ENCODE results near the gene OTUD4. TPM values are rescaled to one million over a fixed set of nuclear protein-coding genes. Genes with fewer than 3 reads are reported as not detected.
"Not testable (repeated sequence)": the region's sequence is repeated elsewhere in the genome, so short reads cannot be mapped to it uniquely, and the experiment has no call there.

OTUD4 gene
- total RNA-seq, 3 donors from 2014 or later = 94.4 to 113 (median 103) TPM

DNA sequence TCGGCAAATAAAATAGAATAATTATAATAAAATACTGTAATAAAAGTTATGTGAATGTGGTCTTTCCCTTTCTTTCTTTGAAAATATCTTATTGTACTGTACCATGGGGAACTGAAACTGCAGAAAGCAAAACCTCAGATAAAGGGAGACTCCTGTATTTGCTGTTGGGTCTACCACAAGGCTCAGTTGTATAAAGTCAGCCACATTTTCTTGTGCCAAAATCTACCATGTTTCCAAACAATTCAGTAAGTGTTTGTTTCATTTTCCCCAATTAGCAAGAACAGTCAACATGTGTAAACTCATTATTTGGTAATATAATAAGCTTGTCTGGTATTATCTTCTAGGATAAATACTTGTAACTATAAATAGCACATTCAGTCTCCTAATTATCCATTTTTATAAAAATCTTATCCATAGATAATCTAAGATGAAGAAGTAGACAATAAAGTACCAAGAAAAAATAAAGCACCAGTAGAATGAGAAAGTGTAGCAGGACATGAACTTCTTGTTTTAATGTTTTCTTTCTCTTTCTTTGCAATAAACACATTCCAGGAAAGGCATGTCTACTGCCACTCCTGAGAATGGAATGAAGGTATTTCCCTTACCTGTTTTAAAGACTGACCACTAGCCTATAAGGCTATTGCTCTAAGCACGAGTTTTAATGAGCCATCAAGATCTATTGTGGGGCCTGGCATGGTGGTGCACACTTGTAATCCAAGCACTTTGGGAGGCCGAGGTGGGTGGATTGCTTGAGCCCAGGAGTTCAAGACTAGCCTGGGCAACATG lies 15.0 kb upstream of the OTUD4 start:
- Mint-ChIP-seq H3K4me1 (ENCODE audit: low read depth) (no peaks in the 10 kb centered on the region), H3K36me3 (ENCODE audit: insufficient read depth) (no peaks in the 10 kb centered on the region), H3K9me3 (no peaks in the 10 kb centered on the region), H3K27me3 (ENCODE audit: low read depth) (peaks cover 9% of the 10 kb centered on the region), H3K4me3 (no peak overlapping the region)
- DNase-seq (no peak), ATAC-seq (no peak)

DNA sequence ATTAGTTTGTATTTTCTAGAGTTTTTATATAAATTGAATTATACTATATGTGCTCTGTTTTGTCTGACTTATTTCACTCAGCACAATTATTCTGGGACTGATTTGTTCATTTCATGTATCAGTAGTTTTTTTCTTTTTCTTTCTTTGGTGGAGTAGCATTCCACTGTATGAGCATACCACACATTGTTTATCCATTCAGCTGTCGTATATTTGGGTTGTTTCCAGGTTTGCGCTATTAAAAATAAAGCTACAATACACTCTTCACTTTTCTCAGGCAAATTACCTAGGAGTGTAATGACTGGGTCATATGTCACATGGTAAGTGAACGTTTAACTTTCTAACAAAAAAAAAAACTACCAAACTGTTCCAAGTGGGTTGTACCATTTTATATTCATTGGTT lies 9.6 kb upstream of the OTUD4 start:
- H3K4me1 Mint-ChIP-seq (ENCODE audit: low read depth) = no peaks in the 10 kb centered on the region
- ATAC-seq = no peak
- H3K27me3 Mint-ChIP-seq (ENCODE audit: low read depth) = no peaks in the 10 kb centered on the region
- H3K4me3 Mint-ChIP-seq = no peak overlapping the region
- no peaks in the 10 kb centered on the region for H3K9me3 Mint-ChIP-seq
- DNase-seq = no peak
- H3K36me3 Mint-ChIP-seq (ENCODE audit: insufficient read depth) = no peaks in the 10 kb centered on the region

DNA sequence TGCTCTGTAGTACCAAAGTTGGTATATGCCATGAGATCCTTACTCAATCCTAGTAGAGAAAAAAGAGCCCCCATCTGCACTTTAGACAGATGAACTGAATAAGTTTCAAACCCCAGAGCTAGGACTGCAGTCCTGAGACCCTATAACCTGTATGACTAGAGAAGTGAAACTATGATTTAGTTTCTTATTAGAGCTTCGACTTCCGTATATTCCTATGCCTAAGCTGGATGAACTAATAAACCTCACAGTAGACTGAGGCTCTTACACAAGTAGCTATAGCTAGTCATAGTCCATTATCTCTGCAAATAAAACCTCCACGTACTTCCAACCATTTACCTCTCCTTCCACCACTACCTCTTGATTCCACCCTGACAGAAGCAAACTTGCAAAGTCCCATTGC lies 6.3 kb upstream of the OTUD4 start:
- Mint-ChIP-seq H3K36me3 (ENCODE audit: insufficient read depth) (no peaks in the 10 kb centered on the region), H3K27me3 (ENCODE audit: low read depth) (no peaks in the 10 kb centered on the region), H3K4me3 (no peak overlapping the region), H3K9me3 (no peaks in the 10 kb centered on the region), H3K4me1 (ENCODE audit: low read depth) (peaks cover 4% of the 10 kb centered on the region)
- ATAC-seq = no peak
- DNase-seq = no peak

DNA sequence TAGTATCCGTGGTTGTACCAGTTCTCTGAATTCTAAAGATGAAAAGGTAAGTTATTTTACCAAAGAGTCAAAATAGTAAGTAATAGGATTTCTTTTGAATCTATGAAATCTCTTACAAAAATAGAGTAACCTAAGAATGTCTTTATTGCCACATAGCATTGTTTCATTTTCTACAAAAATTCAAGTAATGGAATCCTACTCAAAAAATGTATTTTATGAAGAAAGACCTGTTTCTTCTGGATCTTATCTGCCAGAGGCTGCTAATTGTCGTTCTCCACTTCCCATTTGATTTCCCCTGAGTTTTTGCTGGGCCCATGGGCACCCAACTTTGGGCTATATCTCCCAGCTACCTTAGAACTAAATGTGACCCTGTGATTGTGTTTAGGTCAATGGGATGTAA lies 3.2 kb upstream of the OTUD4 start:
- no peaks in the 10 kb centered on the region for H3K36me3 Mint-ChIP-seq (ENCODE audit: insufficient read depth)
- H3K4me3 Mint-ChIP-seq = no peak overlapping the region
- DNase-seq (no peak), ATAC-seq (no peak)
- no peaks in the 10 kb centered on the region for H3K27me3 Mint-ChIP-seq (ENCODE audit: low read depth)
- H3K9me3 Mint-ChIP-seq = no peaks in the 10 kb centered on the region
- H3K4me1 Mint-ChIP-seq (ENCODE audit: low read depth) = peaks cover 11% of the 10 kb centered on the region

DNA sequence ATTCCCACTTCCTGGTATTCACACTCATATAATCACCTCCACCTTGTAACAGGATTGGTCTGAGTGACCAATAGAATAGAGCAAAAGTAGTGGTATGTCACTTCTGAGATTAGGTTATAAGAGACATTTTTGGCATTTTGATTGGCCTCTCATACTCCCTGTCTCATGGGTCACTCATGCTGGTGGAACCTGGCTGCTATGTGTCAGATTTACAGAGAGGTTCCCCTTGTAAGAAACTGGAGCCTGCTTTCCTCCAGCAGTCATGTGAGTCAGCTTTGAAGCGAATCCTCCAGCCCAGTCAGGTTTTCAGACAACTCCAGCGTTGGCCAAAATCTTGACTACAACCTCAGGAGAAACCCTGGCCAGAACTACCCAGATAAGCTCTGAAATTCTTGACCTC lies 2.6 kb upstream of the OTUD4 start:
- DNase-seq = no peak
- H3K27me3 Mint-ChIP-seq (ENCODE audit: low read depth) = no peaks in the 10 kb centered on the region
- H3K4me3 Mint-ChIP-seq = no peak overlapping the region
- H3K36me3 Mint-ChIP-seq (ENCODE audit: insufficient read depth) = no peaks in the 10 kb centered on the region
- H3K4me1 Mint-ChIP-seq (ENCODE audit: low read depth) = peaks cover 11% of the 10 kb centered on the region
- H3K9me3 Mint-ChIP-seq = no peaks in the 10 kb centered on the region
- ATAC-seq = no peak

DNA sequence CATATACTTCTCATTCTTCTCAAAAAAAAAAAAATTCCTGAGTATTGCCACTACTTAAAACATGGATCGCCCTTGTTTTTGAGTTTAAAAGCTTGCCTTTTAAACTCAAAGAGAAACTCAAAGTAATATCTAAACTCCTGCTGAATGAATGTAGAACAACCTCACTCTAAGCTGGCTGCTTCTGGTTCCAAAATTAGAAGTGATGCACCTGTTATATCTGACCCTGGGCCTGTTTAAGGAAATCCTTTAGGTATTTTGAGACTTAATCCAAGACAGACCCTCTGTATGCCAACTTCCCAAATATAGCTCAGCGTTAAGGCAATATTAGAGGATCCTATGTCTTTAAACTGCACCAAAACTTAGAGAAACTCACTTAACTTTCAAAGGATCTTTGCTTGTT lies 1.8 kb upstream of the OTUD4 start:
- ATAC-seq = no peak

DNA sequence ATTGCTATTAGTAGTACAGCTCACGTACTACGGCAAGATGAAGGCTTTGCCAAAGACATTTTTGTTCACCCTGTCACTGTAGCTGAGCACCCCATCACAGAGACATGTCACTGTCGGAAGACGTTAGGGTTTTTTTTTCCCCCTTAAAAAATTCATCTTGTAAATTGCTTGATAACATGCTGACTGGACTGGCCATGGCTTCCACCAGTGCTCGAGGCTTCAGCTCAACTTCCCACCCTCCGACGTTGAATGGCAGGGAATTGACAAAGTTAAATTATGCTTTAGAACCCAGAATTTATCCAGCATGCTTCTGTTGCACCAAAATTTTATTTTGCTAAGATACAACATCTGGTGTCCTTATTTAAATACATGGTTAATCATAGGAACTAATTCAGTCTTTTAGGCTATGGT lies 707 bp upstream of the OTUD4 start:
- no peak for DNase-seq
- Mint-ChIP-seq H3K9me3 (no peaks in the 10 kb centered on the region), H3K27me3 (ENCODE audit: low read depth) (no peaks in the 10 kb centered on the region), H3K4me1 (ENCODE audit: low read depth) (peaks cover 25% of the 10 kb centered on the region), H3K36me3 (ENCODE audit: insufficient read depth) (peaks cover 4% of the 10 kb centered on the region), H3K4me3 (peak overlapping the region; percentile 87)
- ATAC-seq = no peak

More for the DNA sequence above, 1.8 kb upstream of the OTUD4 start:
- Mint-ChIP-seq H3K4me1 (ENCODE audit: low read depth) (peaks cover 17% of the 10 kb centered on the region), H3K36me3 (ENCODE audit: insufficient read depth) (peaks cover 2% of the 10 kb centered on the region), H3K9me3 (no peaks in the 10 kb centered on the region), H3K27me3 (ENCODE audit: low read depth) (no peaks in the 10 kb centered on the region), H3K4me3 (peak overlapping the region; percentile 44)
- no peak for DNase-seq

DNA sequence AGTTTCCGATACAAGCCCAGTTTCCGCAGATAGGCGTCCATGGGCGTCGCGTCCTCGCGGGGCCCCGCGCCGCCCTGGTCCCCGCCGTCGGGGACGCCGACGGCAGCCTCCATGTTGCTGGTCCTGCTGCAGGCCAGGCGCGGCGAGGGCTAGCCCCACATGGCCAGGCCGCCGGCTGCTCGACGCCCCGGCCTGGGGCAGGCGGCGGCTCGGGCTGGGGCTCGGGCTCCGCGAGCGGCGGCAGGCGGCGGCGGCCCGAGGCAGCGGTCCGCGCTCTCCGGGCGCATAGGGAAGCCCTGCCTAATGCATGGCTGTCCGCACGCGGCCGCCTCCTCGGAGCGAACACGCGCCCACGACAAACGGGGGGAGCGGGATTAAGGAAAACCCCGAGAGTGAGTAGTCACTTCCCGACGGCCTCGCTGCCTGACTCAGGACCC lies 510 bp downstream of the OTUD4 start:
- ATAC-seq = peak; percentile 12 to 20
- H3K27me3 Mint-ChIP-seq (ENCODE audit: low read depth); H3K36me3 Mint-ChIP-seq (ENCODE audit: insufficient read depth); H3K9me3 Mint-ChIP-seq; DNase-seq: not testable (repeated sequence)
- H3K4me1 Mint-ChIP-seq (ENCODE audit: low read depth) = peaks cover 34% of the 10 kb centered on the region
- H3K4me3 Mint-ChIP-seq = peak overlapping the region; percentile 88

DNA sequence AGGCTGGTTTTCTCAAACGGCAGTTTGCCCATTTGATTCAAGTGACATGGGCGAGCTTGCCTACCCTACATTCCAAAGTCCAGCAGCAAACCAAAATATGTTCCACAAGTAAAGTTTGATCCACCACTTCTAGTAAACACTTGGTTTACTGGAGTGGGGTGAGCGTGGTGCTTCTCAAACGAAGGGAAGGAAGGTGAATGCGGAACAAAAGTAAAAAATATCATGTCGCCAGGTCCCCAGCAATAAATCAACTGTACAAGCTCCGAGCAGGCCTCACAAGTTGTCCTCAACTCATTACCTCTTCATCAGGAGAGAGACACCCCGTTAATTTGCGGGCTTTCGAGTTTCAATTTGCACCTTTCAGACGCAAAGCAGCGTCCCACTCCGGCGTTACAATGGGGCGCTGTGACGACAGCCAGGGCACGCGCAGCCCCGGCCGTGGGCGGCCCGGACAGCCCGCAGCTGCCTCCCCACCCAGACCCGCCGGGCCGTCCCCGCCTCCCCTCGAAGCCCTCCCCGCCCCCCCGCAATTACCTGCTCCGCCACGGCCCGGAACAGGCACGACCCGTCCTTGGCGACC lies 1.0 kb downstream of the OTUD4 start:
- Mint-ChIP-seq H3K9me3 (no peaks in the 10 kb centered on the region), H3K36me3 (ENCODE audit: insufficient read depth) (peaks cover 13% of the 10 kb centered on the region), H3K4me3 (peak overlapping the region; percentile 88), H3K4me1 (ENCODE audit: low read depth) (peaks cover 39% of the 10 kb centered on the region), H3K27me3 (ENCODE audit: low read depth) (no peaks in the 10 kb centered on the region)
- peak; percentile 78 for DNase-seq
- peak; percentile 26 to 29 for ATAC-seq

DNA sequence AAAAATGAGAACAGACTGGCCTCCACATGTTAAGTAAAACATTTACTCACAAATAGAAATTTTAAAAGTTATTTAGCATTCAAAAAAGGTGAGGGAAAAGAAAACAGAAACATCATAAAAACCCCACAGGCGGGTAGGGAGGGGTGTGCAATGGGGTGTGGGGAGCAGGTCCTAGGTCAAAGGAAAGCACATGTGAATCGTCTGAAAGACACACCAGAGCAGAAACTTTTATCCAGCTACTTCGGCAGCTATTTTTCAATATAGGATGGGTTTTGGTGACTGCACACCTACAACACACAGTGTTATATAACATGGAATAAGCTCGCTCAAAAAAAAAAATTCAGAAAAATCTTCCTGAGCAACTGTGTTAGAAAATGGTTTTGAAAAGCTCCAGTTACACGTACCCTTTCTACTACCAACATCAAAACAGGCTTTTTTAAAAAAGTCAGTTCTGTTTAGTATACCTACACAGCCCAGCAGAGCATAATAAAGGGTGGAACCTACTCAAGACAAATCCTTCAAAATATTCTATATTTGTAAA lies 1.6 kb downstream of the OTUD4 start:
- ATAC-seq = no peak
- DNase-seq = no peak
- Mint-ChIP-seq H3K36me3 (ENCODE audit: insufficient read depth) (peaks cover 17% of the 10 kb centered on the region), H3K27me3 (ENCODE audit: low read depth) (no peaks in the 10 kb centered on the region), H3K9me3 (no peaks in the 10 kb centered on the region), H3K4me3 (peak overlapping the region; percentile 88), H3K4me1 (ENCODE audit: low read depth) (peaks cover 43% of the 10 kb centered on the region)

DNA sequence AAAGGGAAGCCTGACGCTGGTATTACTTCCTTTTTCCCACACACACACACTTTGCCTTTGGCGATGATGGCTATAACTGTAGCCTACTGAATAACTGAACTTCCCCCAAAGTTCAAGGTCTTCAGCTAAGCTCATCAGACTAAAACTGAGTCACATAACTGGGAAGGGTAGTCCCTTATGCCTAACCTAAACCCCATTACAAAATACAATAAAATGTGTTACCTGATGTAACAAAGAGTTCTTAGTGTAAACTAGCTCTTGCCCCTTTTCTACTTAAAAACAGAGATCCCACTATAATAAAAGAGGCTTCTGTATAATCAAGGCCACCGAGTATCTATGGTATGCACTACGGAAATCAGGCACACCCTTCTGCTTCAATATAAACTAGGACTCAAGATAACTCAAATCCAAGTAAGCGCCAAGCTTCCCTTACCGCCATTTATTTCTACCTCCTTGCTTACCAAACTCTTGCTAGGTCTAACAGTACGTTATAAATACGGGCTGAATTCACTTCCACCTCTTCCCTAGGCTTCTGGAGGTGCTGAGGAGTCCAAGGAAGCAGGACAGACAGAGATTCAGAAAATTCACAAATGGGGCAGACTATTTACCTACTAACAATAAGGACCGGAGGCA lies 2.4 kb downstream of the OTUD4 start:
- Mint-ChIP-seq H3K4me1 (ENCODE audit: low read depth) (peaks cover 45% of the 10 kb centered on the region), H3K4me3 (peak overlapping the region; percentile 88), H3K27me3 (ENCODE audit: low read depth) (no peaks in the 10 kb centered on the region), H3K36me3 (ENCODE audit: insufficient read depth) (peaks cover 20% of the 10 kb centered on the region), H3K9me3 (no peaks in the 10 kb centered on the region)
- DNase-seq = no peak
- no peak for ATAC-seq

DNA sequence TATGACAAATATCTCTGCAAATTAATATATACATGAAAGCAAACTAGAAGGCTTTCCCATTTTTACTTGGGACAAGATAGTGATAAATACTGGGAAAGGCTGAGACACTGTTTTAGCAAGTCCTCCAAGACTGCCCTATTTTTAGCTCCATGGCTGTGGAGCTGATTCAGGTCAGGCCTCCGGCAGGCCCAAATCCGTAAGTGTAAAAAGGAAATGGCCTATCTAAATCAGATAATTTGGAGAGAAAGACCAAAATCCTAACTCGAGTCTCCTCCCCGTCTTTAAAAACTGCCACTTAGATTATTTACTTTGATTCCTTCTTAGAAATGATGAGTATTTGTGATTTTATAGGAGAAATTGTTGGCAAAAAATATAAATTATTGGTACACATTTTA lies 2.9 kb downstream of the OTUD4 start:
- DNase-seq (no peak), ATAC-seq (no peak)
- Mint-ChIP-seq H3K36me3 (ENCODE audit: insufficient read depth) (peaks cover 20% of the 10 kb centered on the region), H3K9me3 (no peaks in the 10 kb centered on the region), H3K27me3 (ENCODE audit: low read depth) (no peaks in the 10 kb centered on the region), H3K4me3 (peak overlapping the region; percentile 88), H3K4me1 (ENCODE audit: low read depth) (peaks cover 49% of the 10 kb centered on the region)

DNA sequence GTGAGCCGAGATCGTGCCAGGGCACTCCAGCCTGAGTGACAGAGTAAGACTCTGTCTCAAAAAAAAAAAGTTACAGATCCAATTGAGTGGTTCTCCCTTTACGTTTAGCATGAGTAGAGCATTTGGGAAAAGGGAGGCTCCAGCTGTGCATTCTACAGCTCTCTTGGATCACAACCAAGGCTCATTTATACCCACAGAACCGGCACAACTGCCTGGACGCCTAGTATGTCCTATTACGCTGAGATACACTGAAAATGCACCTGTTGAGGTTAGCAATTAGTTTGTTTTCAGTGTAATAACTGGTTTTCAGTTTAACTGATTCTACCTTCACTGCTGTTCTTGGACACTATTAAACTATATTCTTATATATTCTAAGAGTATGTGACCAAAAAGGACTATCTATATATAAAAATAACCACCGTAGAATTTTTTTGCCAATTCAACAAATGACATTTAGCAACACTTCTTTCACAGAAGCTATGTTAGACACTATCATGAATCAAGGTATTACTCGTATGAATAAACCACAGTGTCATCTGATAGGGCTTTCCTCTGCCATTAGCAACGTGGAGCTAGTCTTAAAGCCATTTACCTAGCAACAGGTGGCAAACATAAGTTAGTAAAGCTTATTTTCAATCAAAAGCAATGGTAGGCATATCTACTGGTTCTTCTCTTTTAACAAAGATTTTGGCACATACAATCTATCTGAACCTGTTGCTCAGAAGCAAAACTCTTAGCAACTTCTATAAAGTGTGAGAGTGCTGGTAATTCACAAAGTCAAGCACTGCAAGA lies 3.6 kb downstream of the OTUD4 start:
- Mint-ChIP-seq H3K9me3 (no peaks in the 10 kb centered on the region), H3K4me1 (ENCODE audit: low read depth) (peaks cover 48% of the 10 kb centered on the region), H3K27me3 (ENCODE audit: low read depth) (no peaks in the 10 kb centered on the region), H3K4me3 (peak overlapping the region; percentile 88), H3K36me3 (ENCODE audit: insufficient read depth) (peaks cover 22% of the 10 kb centered on the region)
- DNase-seq = no peak
- no peak for ATAC-seq

DNA sequence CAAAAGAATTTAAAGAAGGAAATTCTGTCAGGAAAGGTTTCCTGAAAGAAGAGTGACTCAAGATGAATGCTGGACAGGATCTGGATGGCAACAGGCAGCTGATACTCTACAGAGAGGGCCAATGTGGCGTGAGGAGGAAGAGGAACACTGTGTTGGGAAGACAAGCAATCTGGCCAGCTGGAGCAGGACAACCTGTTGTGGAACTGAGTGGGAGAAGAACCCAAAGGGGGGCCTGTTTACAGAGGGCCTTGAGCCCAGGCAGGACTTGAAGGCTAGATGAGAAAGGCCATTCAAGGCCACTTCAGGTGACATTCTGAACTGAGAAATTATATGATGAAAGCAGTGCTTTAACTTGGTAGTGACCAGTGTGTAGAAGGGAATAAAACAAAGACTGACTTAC lies 8.5 kb downstream of the OTUD4 start:
- DNase-seq (no peak), ATAC-seq (no peak)
- Mint-ChIP-seq H3K4me1 (ENCODE audit: low read depth) (peaks cover 45% of the 10 kb centered on the region), H3K27me3 (ENCODE audit: low read depth) (no peaks in the 10 kb centered on the region), H3K9me3 (no peaks in the 10 kb centered on the region), H3K4me3 (no peak overlapping the region), H3K36me3 (ENCODE audit: insufficient read depth) (peaks cover 46% of the 10 kb centered on the region)
